ENCODE data around the gene TSPAN7. TPM values are rescaled to one million over a fixed set of nuclear protein-coding genes. Genes with fewer than 3 reads are reported as not detected.

TSPAN7 gene
- total and polyA plus RNA-seq, 2 of the 8 experiments (the other 6 are each of a cell fraction or from before 2014, with no cell fraction given): 32.1 to 37.7 TPM

- no peaks in the 10 kb centered on the region for H3K36me3 ChIP-seq (ENCODE audit: control insufficient read depth in 2 of 4, insufficient read depth in 4 of 4, low read length in 3 of 4)
- H2BK5ac ChIP-seq (ENCODE audit: low read depth, low read length): no peak overlapping the region
- H3K27ac ChIP-seq (ENCODE audit: low read depth, low read length): no peak overlapping the region
- no peaks in the 10 kb centered on the region for H3K23me2 ChIP-seq (ENCODE audit: low read depth, low read length)
- no peak overlapping the region for H3K56ac ChIP-seq (replicated peaks; ENCODE audit: insufficient read length, low read depth, low read length)
- no peak for FAIRE-seq
- no peaks in the 10 kb centered on the region for H3K79me1 ChIP-seq (ENCODE audit: low read depth, low read length)
- no peak overlapping the region for H4K8ac ChIP-seq (ENCODE audit: extremely low read depth, insufficient read depth, low read length)
- no peak overlapping the region for H4K91ac ChIP-seq (replicated peaks; ENCODE audit: insufficient read length, low read length)
- no peak overlapping the region for H3K4me2 ChIP-seq (ENCODE audit: insufficient read depth in 1 of 2, low read depth in 2 of 2, low read length in 2 of 2)
- ChIA-PET CTCF (ENCODE audit: partially characterized antibody) (no interaction called here), POLR2A (ENCODE audit: partially characterized antibody) (no interaction called here)
- H3K23ac ChIP-seq (ENCODE audit: insufficient read length): no peak overlapping the region
- DNase-seq (ENCODE audit: low read depth in 1 of 2, low spot score in 2 of 2): no peak
- H3K4ac ChIP-seq (replicated peaks; ENCODE audit: insufficient read length, low read depth, low read length): no peak overlapping the region
- H2AK5ac ChIP-seq (ENCODE audit: low read depth, low read length): no peak overlapping the region
- H3K4me1 ChIP-seq (replicated peaks in 1 of 4; ENCODE audit: control insufficient read depth in 3 of 4, insufficient read depth in 4 of 4, low read length in 3 of 4): no peaks in the 10 kb centered on the region
- no peaks in the 10 kb centered on the region for H4K20me1 ChIP-seq (replicated peaks in 1 of 2; ENCODE audit: control insufficient read depth in 1 of 2, insufficient read depth in 2 of 2, low read length in 2 of 2)
- no peak overlapping the region for H3K18ac ChIP-seq (ENCODE audit: extremely low read depth, low read length)
- no peaks in the 10 kb centered on the region for H3K79me2 ChIP-seq (ENCODE audit: control insufficient read depth in 1 of 2, insufficient read depth in 2 of 2, low read length in 2 of 2)
- H3K4me3 ChIP-seq (ENCODE audit: extremely low read depth in 1 of 4, insufficient read depth in 2 of 4, low read depth in 3 of 4, low read length in 4 of 4): no peak overlapping the region
- no peak overlapping the region for H2BK15ac ChIP-seq (ENCODE audit: low read length)
- H2BK120ac ChIP-seq (replicated peaks; ENCODE audit: low read depth, low read length): no peak overlapping the region
- no peak overlapping the region for H2AFZ ChIP-seq (ENCODE audit: low read length)
- no peak overlapping the region for H3K14ac ChIP-seq (ENCODE audit: insufficient read length)
- H3K27me3 ChIP-seq (replicated peaks in 1 of 4; ENCODE audit: control insufficient read depth in 3 of 4, extremely low read depth in 1 of 4, insufficient read depth in 3 of 4, low read length in 3 of 4): no peaks in the 10 kb centered on the region
- no peak overlapping the region for H3K9ac ChIP-seq (replicated peaks in 1 of 4; ENCODE audit: extremely low read depth in 1 of 4, low read depth in 3 of 4, low read length in 3 of 4)
- no peak overlapping the region for H4K5ac ChIP-seq (ENCODE audit: insufficient read length, low read depth, low read length)
- no peak overlapping the region for H2BK12ac ChIP-seq (ENCODE audit: low read depth, low read length)
- no peak overlapping the region for H2BK20ac ChIP-seq (ENCODE audit: low read length)
- no peaks in the 10 kb centered on the region for H3K9me3 ChIP-seq (ENCODE audit: insufficient read depth in 2 of 2, low read depth in 1 of 2, low read length in 1 of 2)
- 92% methylated on average over 5 of the region's 5 CpGs; no CpG with 5 or more reads in 1 of the 2 experiments for WGBS, 2 experiments (ENCODE audit: extremely low coverage in 1 of 2, insufficient coverage in 1 of 2, insufficient read length in 1 of 2, insufficient replicate concordance in 2 of 2, low coverage in 1 of 2, low lambda C conversion rate in 2 of 2, missing lambda C conversion rate in 1 of 2)
- TF ChIP-seq ATF3 (IDR thresholded peaks at IDR 0.05; ENCODE audit: insufficient read depth, low read depth, low read length) (no peak), EP300 (IDR thresholded peaks at IDR 0.05; ENCODE audit: borderline replicate concordance in 1 of 2, low read depth in 2 of 2, low read length in 2 of 2) (no peak), CTBP2 (IDR thresholded peaks at IDR 0.05; ENCODE audit: borderline replicate concordance, insufficient read depth, insufficient read length, low read length) (no peak), JUND (IDR thresholded peaks at IDR 0.05; ENCODE audit: low read length) (no peak), TCF12 (IDR thresholded peaks at IDR 0.05; ENCODE audit: low read depth, low read length) (no peak), RBBP5 (IDR thresholded peaks at IDR 0.05; ENCODE audit: borderline replicate concordance, low read depth, low read length) (no peak), ZNF274 (IDR thresholded peaks at IDR 0.05; ENCODE audit: borderline replicate concordance, extremely low read depth, low read length) (no peak)
- TF ChIP-seq, protein P1, sequence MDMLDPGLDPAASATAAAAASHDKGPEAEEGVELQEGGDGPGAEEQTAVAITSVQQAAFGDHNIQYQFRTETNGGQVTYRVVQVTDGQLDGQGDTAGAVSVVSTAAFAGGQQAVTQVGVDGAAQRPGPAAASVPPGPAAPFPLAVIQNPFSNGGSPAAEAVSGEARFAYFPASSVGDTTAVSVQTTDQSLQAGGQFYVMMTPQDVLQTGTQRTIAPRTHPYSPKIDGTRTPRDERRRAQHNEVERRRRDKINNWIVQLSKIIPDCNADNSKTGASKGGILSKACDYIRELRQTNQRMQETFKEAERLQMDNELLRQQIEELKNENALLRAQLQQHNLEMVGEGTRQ (IDR thresholded peaks at IDR 0.05; ENCODE audit: low read length): no peak
These were observed 48.1 kb upstream of the TSPAN7 start for GRCh38 chrX:38513112-38513742.

Measured in H1 (cell line).